Muscle of leg (tissue), 16 donors: ENCODE results near the gene TRMT10B. TPM values are rescaled to one million over a fixed set of nuclear protein-coding genes. Genes with fewer than 3 reads are reported as not detected.
A peak's percentile ranks its signal among the peaks of the same experiment; 100 is the strongest.

ENCODE experiments used
- DNase-seq: peaks from one replicate; pipeline ENCODE4 v3.0.0; 2013
- H3K27ac ChIP-seq: one replicate; pipeline ENCODE4 v1.5.1; 2013; ENCODE audit warnings: mild to moderate bottlenecking, low read length, control low read depth
- H3K27me3 ChIP-seq: one replicate; pipeline ENCODE4 v1.6.1; 2013; ENCODE audit warnings: low read length; ENCODE audit not compliant: control insufficient read depth, insufficient read depth
- H3K36me3 ChIP-seq: one replicate; pipeline ENCODE4 v1.6.1; 2013; ENCODE audit warnings: low read length; ENCODE audit not compliant: control insufficient read depth, insufficient read depth
- H3K4me1 ChIP-seq: one replicate; pipeline ENCODE4 v1.6.1; 2013; ENCODE audit warnings: low read length; ENCODE audit not compliant: control insufficient read depth, insufficient read depth
- H3K4me3 ChIP-seq: one replicate; pipeline ENCODE4 v1.5.1; 2013; ENCODE audit warnings: low read length, control low read depth
- H3K9me3 ChIP-seq: replicated peaks from 2 replicates; pipeline ENCODE4 v1.6.1; 2013; ENCODE audit warnings: low read depth, low read length; ENCODE audit not compliant: control insufficient read depth
- WGBS: methylation state at CpG from one replicate; pipeline ENCODE4 v1.1.5; 2013; ENCODE audit warnings: missing lambda C conversion rate; ENCODE audit not compliant: insufficient coverage; 5-methylcytosine and 5-hydroxymethylcytosine counted together
- long read RNA-seq, 11 donors: transcript quantifications; one replicate each; lab custom pipeline, GENCODE V29; 2026
- polyA plus RNA-seq, 8 donors: library from polyadenylated mRNA; unstranded; fragments of 120-200 nt; gene quantifications; one replicate each; pipeline versions ENCODE4 v1.2.1 to v1.2.3, GENCODE V29; 2013; ENCODE audit warnings: inconsistent platforms in 1 of 8, low replicate concordance in 1 of 8; ENCODE audit not compliant: insufficient read length in 8 of 8, insufficient read depth in 1 of 8
- total RNA-seq: library from RNA; stranded (reverse); fragments of 120-200 nt; gene quantifications from one replicate; pipeline ENCODE4 v1.2.4, GENCODE V29; 2013

The TRMT10B gene
- total RNA-seq (4.8 TPM), polyA plus RNA-seq (10 to 100 TPM in 4 of 8 donors, 1 to 10 TPM in 4; 6.9 to 13.8 (median 10.1) TPM)
- long read RNA-seq, donor 1, partial matches to known transcripts = 0 of 1 reads
- long read RNA-seq, donor 1, other reads (novel, unspliced or antisense) = 0 of 1 reads
- long read RNA-seq, donor 2, partial matches to known transcripts = 0 of 1 reads
- long read RNA-seq, donor 2, other reads (novel, unspliced or antisense) = 0 of 1 reads
- long read RNA-seq, donor 3, partial matches to known transcripts = 0 of 2 reads
- long read RNA-seq, donor 3, other reads (novel, unspliced or antisense) = 0 of 2 reads
- long read RNA-seq, donor 4 = 0 reads
- long read RNA-seq, donor 5, partial matches to known transcripts = 23 of 31 reads
- long read RNA-seq, donor 5, other reads (novel, unspliced or antisense) = 7 of 31 reads
- long read RNA-seq, donor 6, partial matches to known transcripts = 16 of 28 reads
- long read RNA-seq, donor 6, other reads (novel, unspliced or antisense) = 12 of 28 reads
- long read RNA-seq, donor 7 = 0 reads
- long read RNA-seq, donor 8, partial matches to known transcripts = 0 of 11 reads
- long read RNA-seq, donor 8, other reads (novel, unspliced or antisense) = 10 of 11 reads
- long read RNA-seq, donor 9 = 0 reads
- long read RNA-seq, donor 10, partial matches to known transcripts = 0 of 3 reads
- long read RNA-seq, donor 10, other reads (novel, unspliced or antisense) = 0 of 3 reads
- long read RNA-seq, donor 11, partial matches to known transcripts = 0 of 2 reads
- long read RNA-seq, donor 11, other reads (novel, unspliced or antisense) = 0 of 2 reads

- H3K27ac ChIP-seq = peak within 1 kb of the TSS; percentile 69
- 1% methylated on average over 20 of the region's 40 CpGs for WGBS
Observed at GRCh38 chr9:37753489-37754190, at the start of gene TRMT10B. Gene TRMT10B (plus strand): TSS chr9:37753805. CDS start chr9:37761932, 8,127 bp downstream.

GRCh38 chr9:37705787-37706186 lies 47.8 kb upstream of the TRMT10B start:
- Histone ChIP-seq H3K36me3 (no peaks in the 10 kb centered on the region), H3K27ac (no peak overlapping the region), H3K4me3 (no peak overlapping the region), H3K9me3 (no peaks in the 10 kb centered on the region), H3K27me3 (no peaks in the 10 kb centered on the region), H3K4me1 (no peaks in the 10 kb centered on the region)
- DNase-seq = no peak
- WGBS = no CpG with 5 or more reads among the region's 3 CpGs

More at GRCh38 chr9:37753489-37754190, at the start of gene TRMT10B:
- peaks cover 8% of the 10 kb centered on the region for H3K4me1 ChIP-seq
- peak within 1 kb of the TSS; percentile 58 for H3K4me3 ChIP-seq
- no peaks in the 10 kb centered on the region for H3K27me3 ChIP-seq
- H3K36me3 ChIP-seq = no peaks in the 10 kb centered on the region
- peak; percentile 87 for DNase-seq
- peaks cover 4% of the 10 kb centered on the region for H3K9me3 ChIP-seq

- Histone ChIP-seq H3K9me3 (no peaks in the 10 kb centered on the region), H3K27ac (no peak overlapping the region), H3K27me3 (no peaks in the 10 kb centered on the region), H3K4me3 (no peak overlapping the region), H3K36me3 (no peaks in the 10 kb centered on the region), H3K4me1 (no peaks in the 10 kb centered on the region)
- WGBS = 67% methylated on average over 1 of the region's 3 CpGs
- no peak for DNase-seq
Observed at GRCh38 chr9:37706290-37706689, 47.3 kb upstream of the TRMT10B start.

- no peaks in the 10 kb centered on the region for H3K27me3 ChIP-seq
- no peak for DNase-seq
- peaks cover 4% of the 10 kb centered on the region for H3K36me3 ChIP-seq
- H3K9me3 ChIP-seq = no peaks in the 10 kb centered on the region
- no peaks in the 10 kb centered on the region for H3K4me1 ChIP-seq
- H3K27ac ChIP-seq = no peak overlapping the region
- H3K4me3 ChIP-seq = no peak overlapping the region
- WGBS = 92% methylated on average over 2 of the region's 4 CpGs
Observed at GRCh38 chr9:37707748-37708147, 45.9 kb upstream of the TRMT10B start.

GRCh38 chr9:37710046-37710445 lies 43.6 kb upstream of the TRMT10B start:
- no peak for DNase-seq
- no CpG with 5 or more reads among the region's 3 CpGs for WGBS
- no peaks in the 10 kb centered on the region for H3K9me3 ChIP-seq
- no peaks in the 10 kb centered on the region for H3K4me1 ChIP-seq
- no peak overlapping the region for H3K4me3 ChIP-seq
- H3K27ac ChIP-seq = no peak overlapping the region
- H3K27me3 ChIP-seq = no peaks in the 10 kb centered on the region
- H3K36me3 ChIP-seq = peaks cover 4% of the 10 kb centered on the region

- no peaks in the 10 kb centered on the region for H3K4me1 ChIP-seq
- DNase-seq = no peak
- no peak overlapping the region for H3K27ac ChIP-seq
- H3K4me3 ChIP-seq = no peak overlapping the region
- no peaks in the 10 kb centered on the region for H3K27me3 ChIP-seq
- WGBS = 100% methylated on average over 2 of the region's 4 CpGs
- H3K9me3 ChIP-seq = no peaks in the 10 kb centered on the region
- peaks cover 7% of the 10 kb centered on the region for H3K36me3 ChIP-seq
Observed at GRCh38 chr9:37715260-37715659, 38.3 kb upstream of the TRMT10B start.

GRCh38 chr9:37715991-37716505 lies 37.6 kb upstream of the TRMT10B start:
- no peaks in the 10 kb centered on the region for H3K4me1 ChIP-seq
- H3K36me3 ChIP-seq = peaks cover 7% of the 10 kb centered on the region
- H3K27me3 ChIP-seq = no peaks in the 10 kb centered on the region
- no peak overlapping the region for H3K4me3 ChIP-seq
- 84% methylated on average over 4 of the region's 5 CpGs for WGBS
- no peaks in the 10 kb centered on the region for H3K9me3 ChIP-seq
- H3K27ac ChIP-seq = no peak overlapping the region
- DNase-seq = no peak

- no peak overlapping the region for H3K27ac ChIP-seq
- DNase-seq = no peak
- H3K4me3 ChIP-seq = no peak overlapping the region
- no peaks in the 10 kb centered on the region for H3K4me1 ChIP-seq
- no CpG with 5 or more reads among the region's 2 CpGs for WGBS
- H3K27me3 ChIP-seq = no peaks in the 10 kb centered on the region
- H3K9me3 ChIP-seq = no peaks in the 10 kb centered on the region
- H3K36me3 ChIP-seq = peaks cover 6% of the 10 kb centered on the region
Observed at GRCh38 chr9:37719526-37719925, 34.1 kb upstream of the TRMT10B start.

GRCh38 chr9:37727013-37727412 lies 26.6 kb upstream of the TRMT10B start:
- H3K27ac ChIP-seq = no peak overlapping the region
- 93% methylated on average over 3 of the region's 5 CpGs for WGBS
- H3K27me3 ChIP-seq = no peaks in the 10 kb centered on the region
- H3K9me3 ChIP-seq = no peaks in the 10 kb centered on the region
- H3K36me3 ChIP-seq = peaks cover 12% of the 10 kb centered on the region
- no peak for DNase-seq
- peaks cover 9% of the 10 kb centered on the region for H3K4me1 ChIP-seq
- no peak overlapping the region for H3K4me3 ChIP-seq
